Neural crest cell (in vitro differentiated cells): Measurements from ENCODE around the gene MYCBPAP. TPM values are rescaled to one million over a fixed set of nuclear protein-coding genes. Genes with fewer than 3 reads are reported as not detected.

Experiments used
- DNase-seq: peaks from one replicate; pipeline ENCODE4 v3.0.0; 2021; ENCODE audit warnings: low read depth, mixed read lengths, low spot score
- H3K27ac Mint-ChIP-seq: one replicate; pipeline ENCODE4 v1.8.0; 2021; ENCODE audit warnings: mild to moderate bottlenecking, mixed read lengths; ENCODE audit not compliant: unreplicated experiment
- H3K27me3 Mint-ChIP-seq: 2 replicates; pipeline ENCODE4 v1.8.0; 2021; ENCODE audit warnings: low read depth, mild to moderate bottlenecking, mixed read lengths
- H3K36me3 Mint-ChIP-seq: 2 replicates; pipeline ENCODE4 v1.8.0; 2021; ENCODE audit warnings: low read depth, mild to moderate bottlenecking, mixed read lengths
- H3K4me1 Mint-ChIP-seq: 2 replicates; pipeline ENCODE4 v1.8.0; 2021; ENCODE audit warnings: mixed read lengths
- H3K4me3 Mint-ChIP-seq: one replicate; pipeline ENCODE4 v1.8.0; 2021; ENCODE audit warnings: mild to moderate bottlenecking, mixed read lengths
- H3K9me3 Mint-ChIP-seq: 2 replicates; pipeline ENCODE4 v1.8.0; 2021; ENCODE audit warnings: mixed read lengths
- CTCF ChIP-seq: fragments of 200-600 bp; sonication (generic); conservative IDR thresholded peaks from 2 replicates; pipeline ENCODE4 v1.5.0; 2021; ENCODE audit warnings: antibody characterized with exemption, mild to moderate bottlenecking
- total RNA-seq: library from RNA; stranded (reverse); gene quantifications from 2 replicates; pipeline ENCODE4 v1.2.1, GENCODE V29; 2021

MYCBPAP gene
- total RNA-seq, 1 donor from 2014 or later = 1.2 TPM

- H3K4me3 Mint-ChIP-seq = peak overlapping the region; percentile 76
- no peak overlapping the region for H3K27ac Mint-ChIP-seq
- H3K27me3 Mint-ChIP-seq = peaks cover 9% of the 10 kb centered on the region
- H3K36me3 Mint-ChIP-seq = no peaks in the 10 kb centered on the region
- no peaks in the 10 kb centered on the region for H3K9me3 Mint-ChIP-seq
- TF ChIP-seq CTCF = no peak
- H3K4me1 Mint-ChIP-seq = peaks cover 15% of the 10 kb centered on the region
- no peak for DNase-seq
Observed at GRCh38 chr17:50547736-50548083, 39.5 kb downstream of the MYCBPAP start.

DNA sequence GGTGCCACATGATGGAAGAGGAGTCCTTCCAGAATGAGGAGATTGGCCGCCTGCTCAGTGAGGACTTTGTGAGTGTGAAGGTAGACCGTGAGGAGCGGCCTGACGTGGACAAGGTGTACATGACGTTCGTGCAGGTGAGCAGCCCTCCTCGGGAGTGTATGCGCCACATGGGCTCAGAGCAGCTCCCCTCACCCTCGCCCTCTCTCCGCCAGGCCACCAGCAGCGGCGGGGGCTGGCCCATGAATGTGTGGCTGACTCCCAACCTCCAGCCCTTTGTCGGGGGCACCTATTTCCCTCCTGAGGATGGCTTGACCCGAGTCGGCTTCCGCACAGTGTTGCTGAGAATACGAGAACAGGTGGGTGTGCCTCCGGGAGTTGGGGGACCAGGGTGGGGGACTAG is 40.6 kb downstream of the MYCBPAP start:
- H3K27ac Mint-ChIP-seq = no peak overlapping the region
- no peaks in the 10 kb centered on the region for H3K36me3 Mint-ChIP-seq
- no peak overlapping the region for H3K4me3 Mint-ChIP-seq

DNA sequence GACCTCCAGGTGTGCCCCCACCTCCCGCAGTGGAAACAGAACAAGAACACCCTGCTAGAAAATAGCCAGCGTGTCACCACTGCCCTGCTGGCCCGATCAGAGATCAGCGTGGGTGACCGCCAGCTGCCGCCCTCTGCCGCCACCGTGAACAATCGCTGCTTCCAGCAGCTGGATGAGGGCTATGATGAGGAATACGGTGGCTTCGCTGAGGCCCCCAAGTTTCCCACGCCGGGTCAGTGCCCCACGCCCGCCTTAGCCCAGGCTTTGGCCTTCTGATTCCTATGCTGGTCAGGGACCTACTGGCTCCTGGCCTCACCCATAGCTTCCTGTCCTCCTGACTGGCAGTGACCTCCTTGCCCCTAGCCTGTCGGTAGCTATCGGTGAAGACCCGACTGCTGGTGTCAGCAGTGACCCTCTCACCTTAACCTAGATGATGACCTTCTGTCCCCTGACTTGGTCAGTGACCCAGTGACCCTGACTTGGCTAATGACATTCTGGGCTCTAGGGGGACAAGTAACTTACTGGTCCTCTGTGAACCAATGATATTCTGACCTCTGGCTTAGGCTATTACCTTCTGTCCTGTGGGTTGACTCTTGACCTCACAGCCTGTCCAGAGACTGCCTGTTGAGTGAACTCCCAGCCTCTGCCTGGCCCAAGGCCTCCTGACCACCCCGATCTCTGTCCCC is 41.2 kb downstream of the MYCBPAP start:
- no peaks in the 10 kb centered on the region for H3K9me3 Mint-ChIP-seq
- no peaks in the 10 kb centered on the region for H3K36me3 Mint-ChIP-seq
- peaks cover 6% of the 10 kb centered on the region for H3K27me3 Mint-ChIP-seq
- no peak for TF ChIP-seq CTCF
- peak overlapping the region; percentile 49 for H3K4me3 Mint-ChIP-seq
- H3K4me1 Mint-ChIP-seq = peaks cover 5% of the 10 kb centered on the region
- no peak overlapping the region for H3K27ac Mint-ChIP-seq
- no peak for DNase-seq

More for the DNA sequence above, 40.6 kb downstream of the MYCBPAP start:
- H3K4me1 Mint-ChIP-seq = peaks cover 9% of the 10 kb centered on the region
- H3K27me3 Mint-ChIP-seq = peaks cover 9% of the 10 kb centered on the region
- no peak for DNase-seq
- no peaks in the 10 kb centered on the region for H3K9me3 Mint-ChIP-seq
- no peak for TF ChIP-seq CTCF

DNA sequence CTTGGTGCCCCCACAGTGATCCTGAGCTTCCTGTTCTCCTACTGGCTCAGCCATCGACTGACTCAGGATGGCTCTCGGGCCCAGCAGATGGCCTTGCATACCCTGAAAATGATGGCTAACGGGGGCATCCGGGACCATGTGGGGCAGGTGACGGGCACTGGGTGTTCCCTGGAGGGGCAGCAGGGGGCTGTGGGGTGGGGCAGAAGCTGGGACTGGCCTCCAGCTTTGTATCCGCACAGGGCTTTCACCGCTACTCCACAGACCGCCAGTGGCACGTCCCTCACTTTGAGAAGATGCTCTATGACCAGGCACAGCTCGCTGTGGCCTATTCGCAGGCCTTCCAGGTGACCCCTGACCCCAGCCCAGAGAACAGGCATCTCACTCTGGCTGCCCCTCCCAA is 41.7 kb downstream of the MYCBPAP start:
- Mint-ChIP-seq H3K4me1 (peaks cover 5% of the 10 kb centered on the region), H3K4me3 (no peak overlapping the region), H3K27me3 (peaks cover 8% of the 10 kb centered on the region), H3K27ac (no peak overlapping the region), H3K36me3 (no peaks in the 10 kb centered on the region), H3K9me3 (no peaks in the 10 kb centered on the region)
- DNase-seq = no peak
- no peak for TF ChIP-seq CTCF

DNA sequence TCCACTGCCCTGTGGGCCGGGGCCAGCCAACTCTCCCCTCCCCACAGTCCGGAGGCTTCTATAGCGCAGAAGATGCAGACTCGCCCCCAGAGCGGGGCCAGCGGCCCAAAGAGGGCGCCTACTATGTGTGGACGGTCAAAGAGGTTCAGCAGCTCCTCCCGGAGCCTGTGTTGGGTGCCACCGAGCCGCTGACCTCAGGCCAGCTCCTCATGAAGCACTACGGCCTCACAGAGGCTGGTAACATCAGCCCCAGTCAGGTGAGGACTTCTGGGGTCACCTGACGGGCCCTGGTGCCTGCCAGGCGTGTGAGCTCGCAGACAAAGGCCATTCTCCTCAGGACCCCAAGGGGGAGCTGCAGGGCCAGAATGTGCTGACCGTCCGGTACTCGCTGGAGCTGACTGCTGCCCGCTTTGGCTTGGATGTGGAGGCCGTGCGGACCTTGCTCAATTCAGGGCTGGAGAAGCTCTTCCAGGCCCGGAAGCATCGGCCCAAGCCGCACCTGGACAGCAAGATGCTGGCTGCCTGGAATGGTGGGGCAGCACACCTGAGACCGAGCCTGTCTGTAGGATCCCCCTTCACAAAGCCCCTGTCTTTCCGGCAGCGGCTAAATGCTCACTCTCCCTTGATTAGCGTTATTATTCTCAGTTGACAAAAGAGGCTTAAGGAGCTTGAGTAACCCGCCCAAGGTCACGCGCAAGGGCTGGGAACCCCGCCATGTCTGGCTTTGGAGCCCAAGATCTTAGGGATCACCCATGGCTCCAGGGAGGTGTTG is 42.6 kb downstream of the MYCBPAP start:
- Mint-ChIP-seq H3K4me3 (no peak overlapping the region), H3K9me3 (no peaks in the 10 kb centered on the region), H3K27me3 (peaks cover 5% of the 10 kb centered on the region), H3K36me3 (no peaks in the 10 kb centered on the region), H3K4me1 (peaks cover 5% of the 10 kb centered on the region), H3K27ac (no peak overlapping the region)
- DNase-seq = peak; percentile 75
- TF ChIP-seq CTCF = peak; percentile 79
